GM18505 (cell line): ENCODE results near the gene RPTOR.

Experiments
- ATAC-seq: cut with Tn5 transposase; IDR thresholded peaks from one replicate; pipeline ENCODE4 v1.9.1; 2021; ENCODE audit not compliant: unreplicated experiment
- POLR2A ChIP-seq: IDR thresholded peaks from 4 replicates; pipeline ENCODE4 v1.6.1; 2011; ENCODE audit warnings: borderline replicate concordance; ENCODE audit not compliant: insufficient read depth, insufficient read length; ENCODE audit errors: extremely low read depth

RPTOR gene

GRCh38 chr17:80774146-80774545, 229.5 kb downstream of the RPTOR start:
- TF ChIP-seq POLR2A, result no peak
- ATAC-seq, result no peak

- no peak for ATAC-seq
- TF ChIP-seq POLR2A, result no peak
These were observed 230.1 kb downstream of the RPTOR start for GRCh38 chr17:80774643-80775281.

GRCh38 chr17:80775863-80776262, 231.2 kb downstream of the RPTOR start:
- TF ChIP-seq POLR2A, result no peak
- no peak for ATAC-seq

GRCh38 chr17:80777274-80777673, 232.6 kb downstream of the RPTOR start:
- no peak for TF ChIP-seq POLR2A
- ATAC-seq, result no peak

- no peak for TF ChIP-seq POLR2A
- ATAC-seq, result no peak
These were observed 234.1 kb downstream of the RPTOR start for GRCh38 chr17:80778716-80779115.

GRCh38 chr17:80779336-80779735, 234.7 kb downstream of the RPTOR start:
- no peak for TF ChIP-seq POLR2A
- no peak for ATAC-seq

- ATAC-seq, result no peak
- TF ChIP-seq POLR2A, result no peak
These were observed 235.3 kb downstream of the RPTOR start for GRCh38 chr17:80779961-80780380.

GRCh38 chr17:80780381-80781198, 236.0 kb downstream of the RPTOR start:
- TF ChIP-seq POLR2A, result peak; percentile 46

GRCh38 chr17:80781211-80781610, 236.6 kb downstream of the RPTOR start:
- no peak for ATAC-seq
- no peak for TF ChIP-seq POLR2A

More at GRCh38 chr17:80780381-80781198, 236.0 kb downstream of the RPTOR start:
- no peak for ATAC-seq

- no peak for ATAC-seq
- TF ChIP-seq POLR2A, result no peak
These were observed 237.2 kb downstream of the RPTOR start for GRCh38 chr17:80781807-80782277.

GRCh38 chr17:80782536-80783427, 238.1 kb downstream of the RPTOR start:
- no peak for ATAC-seq
- no peak for TF ChIP-seq POLR2A

GRCh38 chr17:80783486-80783885, 238.8 kb downstream of the RPTOR start:
- ATAC-seq, result no peak
- no peak for TF ChIP-seq POLR2A

GRCh38 chr17:80783971-80784370, 239.3 kb downstream of the RPTOR start:
- no peak for ATAC-seq
- TF ChIP-seq POLR2A, result no peak
